Measurements from ENCODE around the gene TMED1. TPM values are rescaled to one million over a fixed set of nuclear protein-coding genes. Genes with fewer than 3 reads are reported as not detected.

Gene TMED1
- total and polyA plus RNA-seq, 8 donors: 0.58 to 45.2 (median 20.9) TPM

DNA sequence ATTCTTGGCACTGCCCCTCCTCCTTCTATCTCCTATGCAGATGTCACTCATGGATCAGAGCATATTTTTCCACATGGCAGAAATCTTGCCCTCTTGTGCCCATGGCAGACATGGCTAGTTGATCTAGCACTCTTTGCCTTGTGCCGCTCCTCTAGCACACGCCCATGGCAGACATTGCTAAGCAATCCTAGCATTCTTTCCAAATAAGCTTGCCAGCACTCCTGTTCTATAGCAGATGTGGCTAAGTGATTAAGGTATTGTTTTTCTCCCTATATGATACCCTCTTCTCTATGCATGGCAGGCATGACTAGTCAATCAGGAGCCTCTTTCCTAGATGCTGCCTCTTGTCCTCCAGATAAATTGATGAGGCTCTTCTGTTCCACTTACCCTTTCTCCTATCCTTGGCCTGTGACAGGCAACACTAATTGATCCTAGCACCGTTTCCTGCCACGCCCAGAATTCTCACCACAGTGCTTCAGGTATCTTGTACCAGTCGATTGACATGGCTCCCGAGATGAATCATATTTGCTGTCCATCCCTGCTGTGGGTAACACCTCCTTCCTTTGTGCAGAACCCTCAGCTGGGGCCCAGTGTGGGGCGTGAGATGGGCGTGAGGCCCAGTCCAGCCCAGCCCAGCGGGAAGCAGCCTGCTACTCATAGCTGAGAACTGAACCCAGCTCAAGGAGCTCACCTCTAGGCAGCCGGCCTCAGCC lies 26.9 kb downstream of the TMED1 start:
- peak in 1 of 2 donors; percentile 36 for DNase-seq
- Histone ChIP-seq H3K9me3 (no peaks in the 10 kb centered on the region), H3K36me3 (peaks cover 47 to 100% (median 98%) of the 10 kb centered on the region in 4 donors), H3K4me3 (no peak overlapping the region), H3K27me3 (no peaks in the 10 kb centered on the region), H3K4me1 (peaks cover 0 to 44% (median 0%) of the 10 kb centered on the region in 4 donors), H3K27ac (peak overlapping the region in 2 of 5 donors; percentile 41 to 68)
- WGBS, 5 donors: 61 to 73% (median 65%) methylated on average over 9 to 10 of the region's 10 CpGs
- intact Hi-C loops (cut with DNase I; ENCODE audit: low total_unique reads): no loop called here
- no peak for TF ChIP-seq EP300 (IDR thresholded peaks at IDR 0.05)
- TF ChIP-seq, protein P1, sequence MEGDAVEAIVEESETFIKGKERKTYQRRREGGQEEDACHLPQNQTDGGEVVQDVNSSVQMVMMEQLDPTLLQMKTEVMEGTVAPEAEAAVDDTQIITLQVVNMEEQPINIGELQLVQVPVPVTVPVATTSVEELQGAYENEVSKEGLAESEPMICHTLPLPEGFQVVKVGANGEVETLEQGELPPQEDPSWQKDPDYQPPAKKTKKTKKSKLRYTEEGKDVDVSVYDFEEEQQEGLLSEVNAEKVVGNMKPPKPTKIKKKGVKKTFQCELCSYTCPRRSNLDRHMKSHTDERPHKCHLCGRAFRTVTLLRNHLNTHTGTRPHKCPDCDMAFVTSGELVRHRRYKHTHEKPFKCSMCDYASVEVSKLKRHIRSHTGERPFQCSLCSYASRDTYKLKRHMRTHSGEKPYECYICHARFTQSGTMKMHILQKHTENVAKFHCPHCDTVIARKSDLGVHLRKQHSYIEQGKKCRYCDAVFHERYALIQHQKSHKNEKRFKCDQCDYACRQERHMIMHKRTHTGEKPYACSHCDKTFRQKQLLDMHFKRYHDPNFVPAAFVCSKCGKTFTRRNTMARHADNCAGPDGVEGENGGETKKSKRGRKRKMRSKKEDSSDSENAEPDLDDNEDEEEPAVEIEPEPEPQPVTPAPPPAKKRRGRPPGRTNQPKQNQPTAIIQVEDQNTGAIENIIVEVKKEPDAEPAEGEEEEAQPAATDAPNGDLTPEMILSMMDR (IDR thresholded peaks at IDR 0.05): no peak
- TF ChIP-seq POLR2A (IDR thresholded peaks at IDR 0.05): no peak
- no peak for TF ChIP-seq POLR2AphosphoS5 (IDR thresholded peaks at IDR 0.05)

DNA sequence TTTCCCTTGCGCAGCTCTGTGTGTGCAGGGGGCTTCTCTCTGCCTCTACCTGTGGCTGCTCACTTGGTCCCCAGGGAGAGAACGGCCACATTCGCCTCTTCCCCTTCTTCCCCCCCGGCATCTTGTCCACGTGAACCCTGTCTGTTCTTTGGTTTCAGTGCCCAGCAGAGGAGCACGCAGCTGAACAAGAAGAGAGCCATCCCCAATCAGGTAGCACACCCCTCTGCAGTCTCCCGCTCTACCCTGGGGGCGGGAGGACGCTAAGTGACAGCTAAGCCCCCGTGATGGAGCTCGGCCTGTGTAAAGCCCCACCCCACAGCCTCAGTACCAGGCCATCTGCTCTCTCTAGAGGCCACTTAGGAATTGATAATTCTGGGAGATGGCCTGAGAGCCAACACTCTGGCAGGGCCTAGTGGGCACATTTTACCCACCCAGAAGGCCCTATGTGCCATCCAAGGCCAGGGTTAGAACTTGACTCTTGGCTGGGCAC lies 30.2 kb downstream of the TMED1 start:
- WGBS, 5 donors: 86 to 97% (median 90%) methylated on average over 11 of the region's 11 CpGs
- Histone ChIP-seq H3K36me3 (peaks cover 55 to 100% (median 98%) of the 10 kb centered on the region in 4 donors), H3K27ac (peak overlapping the region in 1 of 5 donors; percentile 13), H3K27me3 (no peaks in the 10 kb centered on the region), H3K9me3 (no peaks in the 10 kb centered on the region), H3K4me1 (peaks cover 0 to 18% (median 0%) of the 10 kb centered on the region in 4 donors), H3K4me3 (no peak overlapping the region)
- intact Hi-C loops (cut with DNase I; ENCODE audit: low total_unique reads): no loop called here
- TF ChIP-seq POLR2A (IDR thresholded peaks at IDR 0.05) (no peak), POLR2AphosphoS5 (IDR thresholded peaks at IDR 0.05) (no peak), EP300 (IDR thresholded peaks at IDR 0.05) (no peak)
- TF ChIP-seq, protein P1 (IDR thresholded peaks at IDR 0.05): no peak
- DNase-seq: no peak

DNA sequence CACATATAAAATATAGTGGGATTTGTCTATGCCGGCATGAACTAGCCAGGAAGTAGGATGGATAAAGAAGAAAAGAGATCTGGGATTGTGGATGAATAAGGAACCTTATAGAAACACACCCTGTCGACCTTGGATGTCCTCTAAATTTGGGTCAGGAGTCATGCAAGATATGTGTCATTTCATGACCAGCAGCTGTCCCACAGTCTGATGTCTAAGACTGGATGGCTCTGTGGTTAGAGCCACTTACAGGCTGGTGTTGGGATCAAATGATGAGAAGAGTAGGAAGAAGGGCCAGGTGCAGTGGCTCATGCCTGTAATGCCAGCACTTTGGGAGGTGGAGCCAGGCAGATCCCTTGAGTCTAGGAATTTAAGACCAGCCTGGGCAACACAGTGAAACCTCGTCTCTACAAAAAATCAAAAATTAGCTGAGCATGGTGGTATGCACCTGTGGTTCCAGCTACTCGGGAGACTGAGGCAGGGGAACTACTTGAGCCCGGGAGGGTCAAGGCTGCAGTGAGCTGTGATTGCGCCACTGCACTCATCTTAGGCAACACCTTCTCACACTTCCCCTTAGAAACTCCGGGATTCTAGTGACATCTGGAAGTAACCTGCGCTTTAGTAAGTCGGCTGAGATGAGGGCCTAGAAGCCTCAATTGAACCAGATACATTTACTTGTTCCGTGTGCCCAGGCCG lies 30.8 kb downstream of the TMED1 start:
- TF ChIP-seq EP300 (IDR thresholded peaks at IDR 0.05): no peak
- no peak for TF ChIP-seq POLR2A (IDR thresholded peaks at IDR 0.05)
- TF ChIP-seq POLR2AphosphoS5 (IDR thresholded peaks at IDR 0.05): no peak
- TF ChIP-seq, protein P1 (IDR thresholded peaks at IDR 0.05): no peak
- WGBS, 5 donors: 81 to 93% (median 92%) methylated on average over 11 of the region's 11 CpGs
- Histone ChIP-seq H3K27ac (peak overlapping the region in 1 of 5 donors; percentile 13), H3K27me3 (no peaks in the 10 kb centered on the region), H3K4me1 (peaks cover 0 to 18% (median 0%) of the 10 kb centered on the region in 4 donors), H3K9me3 (no peaks in the 10 kb centered on the region), H3K36me3 (peaks cover 61 to 100% (median 98%) of the 10 kb centered on the region in 4 donors), H3K4me3 (no peak overlapping the region)
- peak in 1 of 2 donors; percentile 34 for DNase-seq
- intact Hi-C loops (cut with DNase I; ENCODE audit: low total_unique reads): no loop called here

DNA sequence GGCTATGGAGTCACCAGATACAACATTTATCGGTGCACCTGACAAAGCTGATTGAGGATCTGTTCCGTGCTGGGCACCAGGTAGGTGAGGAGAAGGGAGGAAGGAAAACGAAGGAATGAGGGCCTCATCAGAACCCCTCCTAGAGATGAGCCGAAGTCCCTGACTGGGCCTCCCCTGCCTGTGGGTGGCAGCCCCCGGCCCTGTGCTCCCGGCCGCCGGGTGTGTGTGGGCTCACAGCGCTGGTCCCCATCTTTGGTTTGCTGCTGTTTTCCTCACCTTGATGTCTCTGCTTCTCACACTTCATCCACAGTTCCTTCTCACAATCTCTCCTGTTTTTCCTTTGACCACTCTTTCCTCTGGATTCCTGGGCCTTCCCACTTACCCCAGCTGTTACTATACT lies 32.8 kb downstream of the TMED1 start:
- peaks cover 74 to 100% (median 98%) of the 10 kb centered on the region in 4 donors for H3K36me3 ChIP-seq
- no peak overlapping the region for H3K4me3 ChIP-seq
- H3K27ac ChIP-seq: no peak overlapping the region
- intact Hi-C loops (cut with DNase I; ENCODE audit: low total_unique reads): no loop called here
- no peaks in the 10 kb centered on the region for H3K9me3 ChIP-seq
- WGBS, 5 donors: 90 to 99% (median 97%) methylated on average over 8 to 9 of the region's 9 CpGs
- H3K4me1 ChIP-seq: no peaks in the 10 kb centered on the region
- DNase-seq: no peak
- no peaks in the 10 kb centered on the region for H3K27me3 ChIP-seq
- TF ChIP-seq EP300 (IDR thresholded peaks at IDR 0.05) (no peak), POLR2A (IDR thresholded peaks at IDR 0.05) (no peak), POLR2AphosphoS5 (IDR thresholded peaks at IDR 0.05) (no peak)
- TF ChIP-seq, protein P1 (IDR thresholded peaks at IDR 0.05): no peak

Measured in stomach (tissue), 9 donors.